GM12865 (cell line): Measurements from ENCODE around the gene RTP2.
"Not testable (repeated sequence)": the region's sequence is repeated elsewhere in the genome, so short reads cannot be mapped to it uniquely, and the experiment has no call there.

ENCODE experiments used
- DNase-seq: peaks from one replicate; pipeline ENCODE4 v3.0.0; 2010; ENCODE audit warnings: low read depth
- H3K4me3 ChIP-seq: 2 replicates; pipeline ENCODE4 v1.5.1; 2011; ENCODE audit warnings: mild to moderate bottlenecking, low read depth, low read length, control low read depth
- CTCF ChIP-seq: IDR thresholded peaks from 2 replicates; pipeline ENCODE4 v1.5.1; 2011; ENCODE audit warnings: low read length, control low read depth, low read depth, inconsistent platforms; ENCODE audit not compliant: insufficient read depth; ENCODE audit errors: missing control alignments

Gene RTP2

DNA sequence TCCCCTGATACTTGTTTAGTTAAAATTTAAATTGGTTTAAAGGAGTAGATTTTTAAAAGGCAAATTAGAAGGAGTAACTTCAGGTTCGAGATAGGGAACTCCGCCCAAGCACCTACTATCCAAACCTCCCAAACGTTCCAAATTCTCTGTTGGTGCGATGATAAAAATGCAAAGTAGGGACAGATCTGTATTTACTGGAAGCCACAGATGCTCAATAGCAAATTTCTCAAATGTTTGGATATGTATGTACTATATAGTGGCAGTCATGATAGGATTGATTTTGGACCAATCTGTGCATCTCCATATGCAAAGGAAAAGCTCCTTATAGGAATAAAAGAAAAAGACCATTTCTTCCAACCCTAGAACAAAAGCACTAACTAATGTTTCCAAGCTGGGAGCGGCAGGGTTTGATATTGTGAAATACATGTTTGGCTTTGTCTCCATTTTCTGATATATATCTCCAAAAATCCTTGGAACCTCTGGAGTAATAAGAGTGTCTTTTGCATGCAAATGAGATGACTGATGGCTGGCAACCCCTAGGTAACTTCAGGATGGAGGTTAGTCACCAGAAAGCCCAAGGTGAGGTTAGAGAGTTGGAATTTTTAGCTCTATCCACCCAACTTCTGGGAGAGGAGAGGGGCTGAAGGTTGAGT, 15.6 kb downstream of the RTP2 start:
- H3K4me3 ChIP-seq, result no peak overlapping the region
- no peak for DNase-seq
- no peak for TF ChIP-seq CTCF

DNA sequence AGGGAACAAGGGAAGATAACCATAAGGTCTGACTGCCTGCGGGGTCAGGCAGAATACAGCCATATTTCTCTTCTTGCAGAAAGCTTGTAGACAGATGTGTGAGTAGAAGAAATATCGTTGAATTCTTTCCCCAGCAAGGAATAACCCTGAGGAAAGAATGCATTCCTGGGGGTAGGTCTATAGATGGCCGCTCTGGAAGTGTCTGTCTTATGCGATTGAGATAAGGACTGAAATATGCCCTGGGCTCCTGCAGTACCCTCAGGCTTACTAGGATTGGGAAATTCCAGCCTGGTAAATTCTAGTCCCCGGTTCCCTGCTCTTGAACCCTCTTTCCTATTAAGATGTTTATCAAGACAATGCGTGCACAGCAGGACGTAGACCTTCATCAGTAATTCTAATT, 16.4 kb downstream of the RTP2 start:
- H3K4me3 ChIP-seq, result no peak overlapping the region
- DNase-seq, result no peak
- no peak for TF ChIP-seq CTCF

GRCh38 chr3:187684880-187685279, 17.5 kb downstream of the RTP2 start:
- no peak for DNase-seq
- H3K4me3 ChIP-seq, result no peak overlapping the region
- no peak for TF ChIP-seq CTCF

DNA sequence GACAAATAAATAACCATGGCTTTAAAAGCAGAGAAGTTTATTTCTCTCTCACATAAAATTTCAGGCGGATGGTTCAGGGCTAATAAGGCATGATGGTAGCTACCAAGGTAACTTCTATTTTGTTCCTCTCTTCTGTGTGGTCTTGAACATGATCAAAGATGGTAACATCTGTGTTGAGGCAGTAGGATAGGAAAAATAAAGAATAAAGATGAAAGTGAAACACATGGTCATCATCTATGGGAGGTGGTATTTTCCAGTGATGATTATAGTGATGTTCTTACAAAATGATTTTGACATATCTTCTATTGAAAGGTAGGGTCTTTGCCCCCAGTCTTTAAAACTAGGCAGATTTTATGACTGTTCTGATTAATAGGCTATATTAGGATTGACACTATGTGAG, 17.9 kb downstream of the RTP2 start:
- no peak for TF ChIP-seq CTCF
- H3K4me3 ChIP-seq, result no peak overlapping the region
- DNase-seq, result no peak

DNA sequence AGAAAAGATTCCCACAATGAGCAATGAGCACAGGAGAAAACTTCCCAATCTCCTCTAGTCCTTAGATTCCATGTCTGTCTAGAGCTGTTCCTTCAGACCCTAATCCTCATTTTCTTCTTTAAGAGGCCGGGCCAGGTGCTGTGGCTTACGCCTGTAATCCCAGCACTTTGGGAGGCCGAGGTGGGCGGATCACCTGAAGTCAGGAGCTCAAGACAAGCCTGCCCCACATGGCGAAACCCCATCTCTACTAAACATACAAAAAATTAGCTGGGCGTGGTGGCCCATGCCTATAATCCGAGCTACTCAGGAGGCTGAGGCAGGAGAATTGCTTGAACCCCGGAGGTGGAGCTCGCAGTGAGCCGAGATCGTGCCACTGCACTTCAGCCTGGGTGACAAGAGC, 20.6 kb downstream of the RTP2 start:
- H3K4me3 ChIP-seq, DNase-seq: not testable (repeated sequence)

DNA sequence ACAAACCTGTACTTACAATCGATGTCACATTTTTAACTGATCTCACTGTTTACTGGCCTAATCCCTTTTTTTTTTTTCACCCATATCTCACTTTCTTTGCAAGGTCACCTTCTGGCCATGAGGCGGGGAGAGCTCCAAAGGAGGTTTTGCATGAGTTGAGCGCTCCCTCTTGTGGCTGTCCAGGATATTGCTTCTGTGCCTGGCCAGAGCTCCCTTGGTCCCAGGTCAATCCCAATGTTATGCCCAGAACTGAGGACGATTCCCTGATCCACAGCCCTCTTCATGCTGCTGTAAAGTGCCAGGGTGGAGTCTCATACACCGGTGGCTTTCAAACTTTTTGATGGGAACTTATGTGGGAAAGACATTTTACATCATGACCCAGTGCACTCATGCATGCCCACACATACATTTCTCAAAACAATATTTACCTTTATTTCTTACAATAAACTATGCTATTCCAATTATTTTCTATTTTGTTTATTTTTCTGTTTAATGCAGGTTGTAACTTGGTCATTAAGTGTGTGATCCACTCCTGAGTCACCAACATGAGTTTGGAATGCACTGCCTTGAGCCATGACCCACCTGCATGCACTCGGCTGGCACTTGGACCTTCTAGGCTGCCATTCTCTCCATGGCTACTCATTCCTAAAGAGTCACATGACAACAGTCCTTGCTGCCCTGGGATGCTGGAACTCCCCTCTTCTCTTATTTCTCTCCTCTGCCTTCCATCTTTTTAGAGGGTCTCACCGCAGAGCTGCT, 22.5 kb downstream of the RTP2 start:
- TF ChIP-seq CTCF, result peak; percentile 90
- DNase-seq, result peak; percentile 73

DNA sequence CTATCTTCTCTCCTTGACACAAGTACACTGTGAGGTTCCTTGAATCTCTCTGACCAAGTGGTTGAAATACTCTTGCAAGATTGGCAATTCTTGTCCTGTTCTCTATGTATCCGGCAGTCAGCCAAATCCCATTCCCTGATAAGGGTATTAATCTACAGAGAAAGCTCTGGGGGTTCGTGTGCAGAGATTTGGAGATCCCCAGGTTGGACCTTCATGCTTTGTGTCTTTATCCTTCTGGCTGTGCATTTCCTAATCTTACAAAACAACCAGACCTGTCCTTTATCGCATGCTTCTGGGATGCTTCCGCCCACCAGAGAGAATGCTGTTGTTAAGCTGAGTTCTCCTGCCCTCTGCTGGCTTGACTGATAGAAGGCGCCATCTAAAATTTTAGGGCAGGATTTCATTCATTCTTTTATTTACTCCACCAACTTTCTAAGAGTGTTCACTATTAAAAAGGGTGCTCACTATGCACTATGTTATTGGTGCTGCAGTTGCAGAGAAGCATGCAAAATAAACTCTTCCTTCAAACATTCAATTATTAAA, 23.6 kb downstream of the RTP2 start:
- peak; percentile 51 for DNase-seq
- H3K4me3 ChIP-seq, result no peak overlapping the region
- peak; percentile 55 for TF ChIP-seq CTCF

More for the DNA sequence above, 22.5 kb downstream of the RTP2 start:
- H3K4me3 ChIP-seq, result no peak overlapping the region
